ENCODE measurements around the gene CTSW. TPM values are rescaled to one million over a fixed set of nuclear protein-coding genes. Genes with fewer than 3 reads are reported as not detected.
A peak's percentile ranks its signal among the peaks of the same experiment; 100 is the strongest.

The CTSW gene
- total RNA-seq, 6 donors from 2014 or later = 2.1 to 20.7 (median 11.4) TPM

DNA sequence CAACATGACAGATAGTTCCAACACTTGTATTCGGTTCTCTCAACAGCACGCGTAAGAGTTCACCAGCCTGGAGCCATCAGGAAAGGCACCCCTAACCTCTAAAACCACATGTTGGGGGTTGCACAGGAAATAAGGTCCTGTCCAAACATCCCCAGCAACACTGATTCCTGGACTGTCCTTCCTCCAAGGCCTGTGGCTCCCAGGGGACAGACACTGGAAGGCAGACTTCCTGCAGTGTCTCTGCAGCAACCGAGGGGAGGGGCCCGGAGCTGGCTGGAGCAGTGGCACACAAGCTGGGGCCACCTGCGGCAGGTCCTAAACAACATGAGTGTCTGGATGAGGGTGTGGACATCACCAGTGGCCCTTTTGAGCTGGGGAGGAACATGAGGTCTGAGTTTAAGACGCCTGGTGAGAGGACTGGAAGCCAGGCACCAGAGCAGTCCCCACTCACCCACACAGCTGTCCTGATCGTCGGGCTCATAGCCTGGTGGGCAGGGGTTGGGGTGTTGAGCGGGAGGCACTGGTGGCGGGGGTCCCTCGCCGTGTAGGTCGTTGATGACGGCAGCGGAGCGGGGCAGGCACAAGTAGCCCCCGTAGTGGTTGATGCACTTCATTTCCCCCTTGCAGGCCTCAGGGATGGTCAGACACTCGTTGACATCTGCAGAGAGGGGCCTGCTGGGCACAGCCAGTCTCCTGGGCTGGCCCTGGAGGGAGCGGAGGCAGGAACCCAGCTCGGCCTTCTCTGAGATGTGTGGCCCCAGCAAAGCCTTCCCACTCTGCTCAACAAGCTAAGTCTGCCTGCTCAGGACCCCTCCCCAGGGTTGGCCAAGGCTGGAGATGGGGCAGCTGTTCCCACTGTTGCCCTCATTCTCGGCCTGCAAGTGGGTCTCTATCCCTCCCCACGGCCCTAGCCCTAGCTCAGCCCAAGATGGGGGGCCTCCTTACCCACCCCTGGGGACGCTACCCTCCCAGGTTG, 8.6 kb upstream of the CTSW start:
- Histone ChIP-seq H3K4me3 (peak overlapping the region in 2 of 4 donors; percentile 62 to 65), H3K36me3 (peaks cover 4 to 47% (median 15%) of the 10 kb centered on the region in 4 donors), H3K9me3 (no peaks in the 10 kb centered on the region), H3K27ac (peak overlapping the region; percentile 86 to 96 (median 94)), H3K4me1 (peaks cover 17 to 36% (median 29%) of the 10 kb centered on the region in 4 donors), H3K27me3 (no peaks in the 10 kb centered on the region)
- DNase-seq = peak in 1 of 2 donors; percentile 73
- TF ChIP-seq POLR2AphosphoS5 (IDR thresholded peaks at IDR 0.05) (no peak), POLR2A (IDR thresholded peaks at IDR 0.05) (no peak), EP300 (IDR thresholded peaks at IDR 0.05) (no peak)
- TF ChIP-seq, protein P1, sequence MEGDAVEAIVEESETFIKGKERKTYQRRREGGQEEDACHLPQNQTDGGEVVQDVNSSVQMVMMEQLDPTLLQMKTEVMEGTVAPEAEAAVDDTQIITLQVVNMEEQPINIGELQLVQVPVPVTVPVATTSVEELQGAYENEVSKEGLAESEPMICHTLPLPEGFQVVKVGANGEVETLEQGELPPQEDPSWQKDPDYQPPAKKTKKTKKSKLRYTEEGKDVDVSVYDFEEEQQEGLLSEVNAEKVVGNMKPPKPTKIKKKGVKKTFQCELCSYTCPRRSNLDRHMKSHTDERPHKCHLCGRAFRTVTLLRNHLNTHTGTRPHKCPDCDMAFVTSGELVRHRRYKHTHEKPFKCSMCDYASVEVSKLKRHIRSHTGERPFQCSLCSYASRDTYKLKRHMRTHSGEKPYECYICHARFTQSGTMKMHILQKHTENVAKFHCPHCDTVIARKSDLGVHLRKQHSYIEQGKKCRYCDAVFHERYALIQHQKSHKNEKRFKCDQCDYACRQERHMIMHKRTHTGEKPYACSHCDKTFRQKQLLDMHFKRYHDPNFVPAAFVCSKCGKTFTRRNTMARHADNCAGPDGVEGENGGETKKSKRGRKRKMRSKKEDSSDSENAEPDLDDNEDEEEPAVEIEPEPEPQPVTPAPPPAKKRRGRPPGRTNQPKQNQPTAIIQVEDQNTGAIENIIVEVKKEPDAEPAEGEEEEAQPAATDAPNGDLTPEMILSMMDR (IDR thresholded peaks at IDR 0.05) = no peak
- ATAC-seq (ENCODE audit: low FRiP score in 2 of 2) = no peak
- WGBS, 2 donors = 61 to 70% methylated on average over 19 to 23 of the region's 24 CpGs

DNA sequence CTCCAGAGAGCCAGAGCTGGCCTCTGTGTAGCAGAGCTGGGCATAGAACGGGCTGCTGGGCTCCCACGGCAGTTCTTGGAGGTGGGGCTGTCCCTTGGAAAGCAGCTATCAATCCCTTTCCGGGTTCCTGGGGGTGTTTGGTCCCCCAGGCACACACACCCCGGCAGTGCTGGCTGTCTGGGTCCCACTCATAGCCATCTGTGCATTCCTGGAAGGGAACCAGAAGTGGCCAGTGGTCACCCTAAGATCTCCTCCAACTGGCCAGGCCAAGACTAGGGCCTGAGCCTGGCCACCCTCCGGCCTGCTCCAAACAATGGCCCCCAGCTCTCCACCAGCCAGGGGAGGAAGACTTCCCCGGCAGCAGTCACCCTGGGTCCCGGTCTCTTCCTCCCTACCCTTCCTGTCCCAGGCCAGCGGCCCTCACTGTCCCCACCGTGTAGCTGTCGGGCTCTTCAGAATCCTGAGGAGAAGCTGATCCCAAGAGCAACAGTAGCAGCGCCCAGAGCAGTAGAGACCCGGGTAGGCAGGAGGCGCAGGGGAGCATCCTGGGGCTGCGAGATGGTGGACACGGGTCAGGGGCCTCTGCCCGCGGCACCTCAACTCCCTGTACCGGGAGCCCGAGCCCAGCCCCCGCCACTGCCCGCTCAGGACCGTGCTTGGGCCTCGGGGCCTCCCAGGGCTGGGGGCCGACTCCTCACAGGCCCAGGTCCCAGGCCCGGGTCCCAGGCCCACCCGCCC, 7.7 kb upstream of the CTSW start:
- Histone ChIP-seq H3K4me3 (peak overlapping the region; percentile 44 to 65 (median 62)), H3K4me1 (peaks cover 17 to 36% (median 29%) of the 10 kb centered on the region in 4 donors), H3K36me3 (peaks cover 0 to 38% (median 7%) of the 10 kb centered on the region in 4 donors), H3K9me3 (no peaks in the 10 kb centered on the region), H3K27ac (peak overlapping the region; percentile 86 to 96 (median 94)), H3K27me3 (no peaks in the 10 kb centered on the region)
- ATAC-seq (ENCODE audit: low FRiP score in 2 of 2) (peak in 1 of 2 donors; percentile 19), DNase-seq (peak in 1 of 2 donors; percentile 88)
- TF ChIP-seq POLR2AphosphoS5 (IDR thresholded peaks at IDR 0.05) (no peak), POLR2A (IDR thresholded peaks at IDR 0.05) (no peak), EP300 (IDR thresholded peaks at IDR 0.05) (no peak)
- TF ChIP-seq, protein P1 (IDR thresholded peaks at IDR 0.05) = no peak
- WGBS, 2 donors = 43 to 48% methylated on average over 5 to 12 of the region's 26 CpGs

DNA sequence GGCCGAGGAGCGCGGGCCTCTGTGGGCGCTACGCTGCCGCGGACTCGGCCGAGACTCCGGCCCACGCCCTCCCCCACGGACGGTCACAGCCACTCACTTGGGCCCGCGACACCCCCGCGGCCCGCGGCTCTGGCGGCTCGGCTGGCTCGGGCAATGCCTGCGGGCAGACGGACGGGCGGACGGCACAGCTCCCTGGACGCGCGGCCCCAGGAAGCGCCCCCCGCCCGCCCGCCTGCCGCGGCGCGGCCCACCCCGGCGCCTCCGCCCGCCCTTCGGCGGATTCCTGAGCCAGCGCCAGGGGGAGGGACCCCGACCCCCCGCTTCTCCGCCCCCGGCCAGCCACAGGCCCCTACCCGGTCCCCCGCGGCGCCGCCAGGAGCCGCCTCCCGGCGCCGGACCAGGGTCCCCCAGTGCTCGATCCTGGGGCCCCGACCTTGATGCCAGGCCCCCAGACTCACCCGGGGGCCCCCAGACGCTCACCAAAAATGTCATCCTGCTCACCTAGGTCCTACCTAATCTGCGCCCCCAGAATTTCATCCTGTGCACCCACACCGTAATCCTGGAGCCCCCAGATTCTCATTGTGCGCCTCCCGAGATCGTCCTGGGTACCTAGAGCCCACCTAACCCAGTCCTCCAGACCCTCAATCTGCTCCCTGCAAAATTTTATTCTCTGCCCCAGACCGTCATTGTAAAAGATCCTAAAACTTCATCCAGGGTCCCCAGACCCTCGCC, 6.9 kb upstream of the CTSW start, which contains the start of gene EFEMP2:
TSS of gene EFEMP2 (minus strand) at position 215 of the 732 bp plus-strand sequence. CDS start 446 bp downstream, outside the sequence.
- Histone ChIP-seq H3K27ac (peak within 1 kb of the TSS; percentile 86 to 96 (median 94)), H3K36me3 (peaks cover 0 to 30% (median 2%) of the 10 kb centered on the region in 4 donors), H3K9me3 (no peaks in the 10 kb centered on the region), H3K27me3 (no peaks in the 10 kb centered on the region), H3K4me1 (peaks cover 17 to 36% (median 29%) of the 10 kb centered on the region in 4 donors), H3K4me3 (peak within 1 kb of the TSS; percentile 56 to 65 (median 62))
- DNase-seq (peak in 1 of 2 donors; percentile 91), ATAC-seq (ENCODE audit: low FRiP score in 2 of 2) (peak in 1 of 2 donors; percentile 73)
- TF ChIP-seq EP300 (IDR thresholded peaks at IDR 0.05) = no peak
- peak in 1 of 2 donors; percentile 25 for TF ChIP-seq POLR2AphosphoS5 (IDR thresholded peaks at IDR 0.05)
- TF ChIP-seq POLR2A (IDR thresholded peaks at IDR 0.05) = peak in 1 of 4 donors; percentile 16
- TF ChIP-seq, protein P1 (IDR thresholded peaks at IDR 0.05) = no peak
- 0 to 3% methylated on average over 8 to 9 of the region's 69 CpGs for WGBS, 2 donors
